Right ventricle myocardium superior (tissue), 1 donor: ENCODE results near the gene EDNRB. TPM values are rescaled to one million over a fixed set of nuclear protein-coding genes. Genes with fewer than 3 reads are reported as not detected.
"Not testable (repeated sequence)": the region's sequence is repeated elsewhere in the genome, so short reads cannot be mapped to it uniquely, and the experiment has no call there.

ENCODE experiments used
- ATAC-seq: fragments of 200-7000 bp; cut with Tn5 transposase; one replicate; pipeline ENCODE4 v1.9.1; 2020; ENCODE audit warnings: mild to moderate bottlenecking; ENCODE audit not compliant: poor library complexity
- DNase-seq: peaks from one replicate; pipeline ENCODE4 v3.0.0-alpha.2; 2020
- intact Hi-C: fragments of 100-400 bp; cut with DNase I; formaldehyde crosslinking; loops from one replicate; pipeline ENCODE4 v1.11.2; 2022
- total RNA-seq: library from RNA; stranded (reverse); fragmentation: NEBNext Ultra II Directional; extraction: Animal tissue kit (Norgen Biotek cat#: 25700); gene quantifications from one replicate; pipeline ENCODE4 v1.2.1, GENCODE V29; 2021
- donor health status: DM: no; HTN: yes; CAD: no; lungs with severe emphysema.

The EDNRB gene
- total RNA-seq, 1 donor from 2014 or later, result 26.0 TPM

GRCh38 chr13:77860507-77860981 lies 58.1 kb downstream of the EDNRB start:
- intact Hi-C loops, result no loop called here
- ATAC-seq (peak; percentile 73), DNase-seq (no peak)

- peak; percentile 84 for ATAC-seq
- intact Hi-C loops, result no loop called here
- peak; percentile 47 for DNase-seq
These were observed 59.2 kb downstream of the EDNRB start for GRCh38 chr13:77859450-77859849.

DNA sequence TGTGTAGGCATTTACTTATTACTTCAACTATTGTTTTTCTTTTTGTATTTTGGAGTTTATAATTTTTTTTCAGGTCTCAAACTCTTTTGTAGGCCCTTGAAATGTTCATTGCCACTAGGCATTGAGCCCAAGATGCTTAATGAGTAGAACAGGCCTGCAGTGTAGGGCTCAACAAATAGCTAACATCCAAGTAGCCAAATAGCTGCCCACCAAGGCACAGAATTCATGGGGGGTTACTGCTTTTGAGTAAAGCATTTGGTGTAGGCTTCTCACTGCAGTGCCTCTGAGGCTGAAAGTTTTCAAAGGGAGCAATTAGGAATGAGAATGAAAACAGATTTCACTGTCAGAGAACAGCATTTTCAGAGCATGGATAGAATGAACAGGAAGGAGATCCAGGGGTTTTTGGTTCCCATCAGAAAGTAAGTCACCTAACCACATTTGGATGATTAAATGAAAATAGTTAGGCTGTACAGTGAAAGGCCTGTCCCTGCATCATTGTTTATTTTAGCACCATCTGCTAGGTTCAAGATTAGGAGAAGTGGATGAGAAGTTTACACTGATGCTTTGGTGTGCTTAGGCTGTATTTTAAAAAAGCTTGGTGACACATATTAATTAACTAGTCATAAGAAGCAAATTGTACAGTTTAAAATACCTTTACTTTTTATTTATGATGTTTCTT lies 61.0 kb downstream of the EDNRB start:
- intact Hi-C loops, result no loop called here
- ATAC-seq, result no peak
- no peak for DNase-seq

- DNase-seq (no peak), ATAC-seq (no peak)
- intact Hi-C loops, result no loop called here
These were observed 64.9 kb downstream of the EDNRB start for GRCh38 chr13:77853703-77854102.

GRCh38 chr13:77848050-77848449 lies 70.6 kb downstream of the EDNRB start:
- intact Hi-C loops, DNase-seq, ATAC-seq: not testable (repeated sequence)

DNA sequence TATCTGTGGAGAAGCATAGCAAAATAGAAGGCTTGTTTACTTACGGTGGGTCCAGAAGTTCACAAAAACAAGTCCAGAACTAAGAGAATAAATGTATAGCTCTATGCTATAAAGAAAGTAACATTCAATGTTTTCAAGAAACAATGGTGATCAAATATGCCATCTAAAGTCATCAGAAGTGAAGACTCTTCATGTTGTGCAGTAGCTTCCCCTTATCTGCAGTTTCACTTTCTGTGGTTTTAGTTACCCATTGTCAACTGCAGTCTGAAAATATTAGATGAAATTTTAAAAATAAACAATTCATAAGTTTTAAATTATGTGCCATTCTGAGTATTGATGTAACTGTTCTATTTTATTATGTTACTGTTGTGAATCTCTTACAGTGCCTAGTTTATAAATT lies 72.5 kb downstream of the EDNRB start:
- ATAC-seq (no peak), DNase-seq (no peak)
- intact Hi-C loops, result no loop called here

Other genes with a start within 250 kb of the EDNRB start
- 6.0 TPM for gene SLAIN1, start 221.1 kb downstream of the EDNRB start, total RNA-seq